Neuronal stem cell (in vitro differentiated cells): ENCODE measurements around the gene PARP12.

Source experiments
- DNase-seq: peaks from one replicate; pipeline ENCODE4 v3.0.0-alpha.2; 2013; ENCODE audit warnings: low spot score
- H2AFZ ChIP-seq: one replicate; pipeline ENCODE4 v1.6.1; 2013; ENCODE audit warnings: mild to moderate bottlenecking, low read length, inconsistent platforms
- H2AK5ac ChIP-seq: 2 replicates; pipeline ENCODE4 v1.6.1; 2013; ENCODE audit warnings: low read depth, mild to moderate bottlenecking, inconsistent platforms, low read length, moderate library complexity, mixed read lengths
- H2BK120ac ChIP-seq: 2 replicates; pipeline ENCODE4 v1.6.1; 2013; ENCODE audit warnings: low read depth, mild to moderate bottlenecking, inconsistent platforms, low read length, moderate library complexity, mixed read lengths
- H2BK12ac ChIP-seq: one replicate; pipeline ENCODE4 v1.6.1; 2013; ENCODE audit warnings: low read length, inconsistent platforms
- H2BK15ac ChIP-seq: 2 replicates; pipeline ENCODE4 v1.6.1; 2013; ENCODE audit warnings: mild to moderate bottlenecking, low read length, inconsistent platforms, mixed read lengths
- H2BK5ac ChIP-seq: one replicate; pipeline ENCODE4 v1.6.1; 2013; ENCODE audit warnings: inconsistent platforms, mild to moderate bottlenecking, low read length, moderate library complexity
- H3K14ac ChIP-seq: one replicate; pipeline ENCODE4 v1.6.1; 2013; ENCODE audit warnings: low read length, inconsistent platforms
- H3K18ac ChIP-seq: 2 replicates; pipeline ENCODE4 v1.6.1; 2013; ENCODE audit warnings: low read length, inconsistent platforms
- H3K23ac ChIP-seq: 2 replicates; pipeline ENCODE4 v1.6.1; 2013; ENCODE audit warnings: low read depth, mild to moderate bottlenecking, mixed read lengths, low read length, inconsistent platforms; ENCODE audit not compliant: poor library complexity
- H3K27ac ChIP-seq: replicated peaks from 3 replicates; pipeline ENCODE4 v1.5.1; 2013; ENCODE audit warnings: low read length, inconsistent platforms
- H3K27me3 ChIP-seq, 3 experiments: 2 replicates each; pipeline ENCODE4 v1.6.1; 2013; ENCODE audit warnings: low read length in 3 of 3, mild to moderate bottlenecking in 2 of 3, inconsistent platforms in 1 of 3, low read depth in 1 of 3, mixed read lengths in 1 of 3, moderate library complexity in 1 of 3; ENCODE audit not compliant: control insufficient read depth in 3 of 3, insufficient read depth in 3 of 3
- H3K36me3 ChIP-seq, 2 donors: replicated peaks in 1 of 2; 2 replicates each; pipeline ENCODE4 v1.6.1; 2013; ENCODE audit warnings: low read length in 2 of 2; ENCODE audit not compliant: control insufficient read depth in 2 of 2, insufficient read depth in 2 of 2
- H3K4ac ChIP-seq: 2 replicates; pipeline ENCODE4 v1.6.1; 2013; ENCODE audit warnings: inconsistent platforms, mild to moderate bottlenecking, low read length, moderate library complexity
- H3K4me1 ChIP-seq, 2 donors: 1 replicate in 1 of 2; 2 replicates in 1 of 2; pipeline ENCODE4 v1.6.1; 2013; ENCODE audit warnings: low read length in 2 of 2, low read depth in 1 of 2; ENCODE audit not compliant: control insufficient read depth in 2 of 2, insufficient read depth in 1 of 2
- H3K4me2 ChIP-seq: one replicate; pipeline ENCODE4 v1.6.1; 2013; ENCODE audit warnings: mild to moderate bottlenecking, low read length, inconsistent platforms; ENCODE audit not compliant: insufficient read depth, poor library complexity, severe bottlenecking
- H3K4me3 ChIP-seq, 2 donors: 2 replicates each; pipeline ENCODE4 v1.5.1; 2013; ENCODE audit warnings: low read length in 2 of 2, mild to moderate bottlenecking in 2 of 2, inconsistent platforms in 1 of 2, moderate library complexity in 1 of 2
- H3K79me1 ChIP-seq: one replicate; pipeline ENCODE4 v1.6.1; 2013; ENCODE audit warnings: low read depth, mild to moderate bottlenecking, inconsistent platforms, low read length, moderate library complexity
- H3K9ac ChIP-seq: one replicate; pipeline ENCODE4 v1.6.1; 2013; ENCODE audit warnings: mild to moderate bottlenecking, low read depth, low read length, inconsistent platforms; ENCODE audit not compliant: poor library complexity
- H3K9me3 ChIP-seq, 2 donors: replicated peaks in 1 of 2; 2 replicates each; pipeline versions ENCODE3 to v1.6.1; 2013; ENCODE audit warnings: low read length in 2 of 2, mild to moderate bottlenecking in 2 of 2, inconsistent platforms in 1 of 2, low read depth in 1 of 2, mixed read lengths in 1 of 2, moderate library complexity in 1 of 2; ENCODE audit not compliant: control insufficient read depth in 2 of 2, insufficient read depth in 1 of 2
- H4K8ac ChIP-seq: one replicate; pipeline ENCODE4 v1.6.1; 2013; ENCODE audit warnings: low read depth, mild to moderate bottlenecking, inconsistent platforms, low read length, moderate library complexity
- H4K91ac ChIP-seq: one replicate; pipeline ENCODE4 v1.6.1; 2013; ENCODE audit warnings: low read length, low read depth, mild to moderate bottlenecking, inconsistent platforms; ENCODE audit not compliant: poor library complexity
- WGBS, 2 donors: extraction: QIAGEN DNeasy Blood & Tissue Kit; methylation state at CpG; one replicate each; pipeline ENCODE4 v1.1.7; 2013; ENCODE audit warnings: missing lambda C conversion rate in 2 of 2, mixed read lengths in 1 of 2; ENCODE audit not compliant: insufficient read length in 2 of 2, insufficient replicate concordance in 1 of 2; ENCODE audit errors: extremely low coverage in 2 of 2; 5-methylcytosine and 5-hydroxymethylcytosine counted together

Gene PARP12

DNA sequence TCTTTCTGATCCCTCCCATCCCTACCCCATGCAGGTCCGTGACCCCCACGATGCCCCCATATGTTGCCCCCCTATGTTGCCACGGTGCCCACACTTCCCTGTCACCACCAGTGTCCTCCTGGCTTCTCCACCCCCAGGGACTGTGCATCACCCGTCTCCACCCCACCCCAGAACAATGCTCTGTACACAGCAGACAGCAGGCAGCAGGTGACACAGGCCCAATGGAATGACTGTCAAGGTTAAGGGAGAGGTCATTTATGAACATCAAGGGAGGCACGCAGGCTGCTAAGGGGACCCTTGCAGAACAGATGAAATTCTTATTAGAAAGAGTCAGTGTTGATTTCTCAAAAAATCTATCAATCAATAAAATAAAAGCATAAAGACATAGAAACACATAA, 71.5 kb downstream of the PARP12 start:
- Histone ChIP-seq H2BK15ac (no peak overlapping the region), H2BK120ac (no peak overlapping the region), H2BK12ac (no peak overlapping the region), H3K79me1 (no peaks in the 10 kb centered on the region), H2BK5ac (no peak overlapping the region), H3K18ac (no peak overlapping the region), H3K4me3 (no peak overlapping the region), H3K23ac (no peak overlapping the region), H3K27me3 (peaks cover 0 to 19% (median 0%) of the 10 kb centered on the region in 3 experiments), H3K9me3 (no peaks in the 10 kb centered on the region), H3K4ac (no peak overlapping the region), H3K14ac (no peak overlapping the region), H2AK5ac (no peak overlapping the region), H4K8ac (no peak overlapping the region), H3K4me1 (peaks cover 0 to 5% of the 10 kb centered on the region in 2 donors), H3K4me2 (no peak overlapping the region), H3K9ac (no peak overlapping the region), H4K91ac (no peak overlapping the region), H2AFZ (no peak overlapping the region), H3K36me3 (no peaks in the 10 kb centered on the region), H3K27ac (no peak overlapping the region)
- DNase-seq: no peak
- WGBS, 2 donors: no CpG with 5 or more reads among the region's 5 CpGs

GRCh38 chr7:139990571-139991268, 72.0 kb downstream of the PARP12 start:
- Histone ChIP-seq H2AFZ (no peak overlapping the region), H2BK12ac (no peak overlapping the region), H3K4me1 (peaks cover 0 to 4% of the 10 kb centered on the region in 2 donors), H2BK5ac (no peak overlapping the region), H3K18ac (no peak overlapping the region), H3K14ac (no peak overlapping the region), H3K9me3 (no peaks in the 10 kb centered on the region), H2AK5ac (no peak overlapping the region), H2BK120ac (no peak overlapping the region), H3K79me1 (no peaks in the 10 kb centered on the region), H2BK15ac (no peak overlapping the region), H3K4ac (no peak overlapping the region), H3K9ac (no peak overlapping the region), H3K36me3 (no peaks in the 10 kb centered on the region), H3K4me3 (no peak overlapping the region), H3K23ac (no peak overlapping the region), H3K27me3 (peaks cover 0 to 17% (median 0%) of the 10 kb centered on the region in 3 experiments), H4K91ac (no peak overlapping the region), H4K8ac (no peak overlapping the region), H3K27ac (no peak overlapping the region), H3K4me2 (no peak overlapping the region)
- WGBS, 2 donors: no CpG with 5 or more reads among the region's 22 CpGs
- no peak for DNase-seq

- H2AFZ ChIP-seq: no peak overlapping the region
- no peaks in the 10 kb centered on the region for H3K36me3 ChIP-seq
- no peak overlapping the region for H2BK15ac ChIP-seq
- H3K4me3 ChIP-seq: no peak overlapping the region
- no peak overlapping the region for H2BK12ac ChIP-seq
- no CpG with 5 or more reads among the region's 10 CpGs for WGBS, 2 donors
- H3K9me3 ChIP-seq: no peaks in the 10 kb centered on the region
- H3K27ac ChIP-seq: no peak overlapping the region
- H3K4ac ChIP-seq: no peak overlapping the region
- H3K27me3 ChIP-seq: peaks cover 0 to 17% (median 0%) of the 10 kb centered on the region in 3 experiments
- H3K14ac ChIP-seq: no peak overlapping the region
- peak overlapping the region; percentile 23 for H3K18ac ChIP-seq
- H2AK5ac ChIP-seq: peak overlapping the region; percentile 17
- no peak overlapping the region for H4K8ac ChIP-seq
- H4K91ac ChIP-seq: no peak overlapping the region
- no peak overlapping the region for H2BK120ac ChIP-seq
- peak overlapping the region; percentile 30 for H3K9ac ChIP-seq
- no peak overlapping the region for H3K4me2 ChIP-seq
- no peaks in the 10 kb centered on the region for H3K79me1 ChIP-seq
- no peak overlapping the region for H2BK5ac ChIP-seq
- H3K23ac ChIP-seq: no peak overlapping the region
- H3K4me1 ChIP-seq: peaks cover 0 to 3% of the 10 kb centered on the region in 2 donors
- DNase-seq: no peak
These were observed 72.6 kb downstream of the PARP12 start for GRCh38 chr7:139990142-139990535.

- DNase-seq: no peak
- H3K4me2 ChIP-seq: no peak overlapping the region
- H3K9ac ChIP-seq: no peak overlapping the region
- H3K4ac ChIP-seq: no peak overlapping the region
- H4K8ac ChIP-seq: no peak overlapping the region
- H2BK15ac ChIP-seq: no peak overlapping the region
- no peak overlapping the region for H3K23ac ChIP-seq
- H3K4me3 ChIP-seq: peak overlapping the region in 1 of 2 donors; percentile 13
- H3K27ac ChIP-seq: no peak overlapping the region
- H3K14ac ChIP-seq: no peak overlapping the region
- no peak overlapping the region for H4K91ac ChIP-seq
- H3K4me1 ChIP-seq: no peaks in the 10 kb centered on the region
- no CpG with 5 or more reads among the region's 12 CpGs for WGBS, 2 donors
- H3K79me1 ChIP-seq: no peaks in the 10 kb centered on the region
- H3K9me3 ChIP-seq: no peaks in the 10 kb centered on the region
- no peaks in the 10 kb centered on the region for H3K36me3 ChIP-seq
- H3K27me3 ChIP-seq: peaks cover 0 to 14% (median 0%) of the 10 kb centered on the region in 3 experiments
- H3K18ac ChIP-seq: peak overlapping the region; percentile 35
- H2AFZ ChIP-seq: no peak overlapping the region
- no peak overlapping the region for H2BK12ac ChIP-seq
- H2BK5ac ChIP-seq: no peak overlapping the region
- no peak overlapping the region for H2AK5ac ChIP-seq
- no peak overlapping the region for H2BK120ac ChIP-seq
These were observed 73.2 kb downstream of the PARP12 start for GRCh38 chr7:139989366-139990141.
